NCI-H1417 (cell line): ENCODE measurements around the gene SRXN1.

ENCODE experiments used
- DNase-seq, 3 experiments: peaks; one replicate each; lab custom pipeline; 2025; lab: John Stamatoyannopoulos, UW

SRXN1 gene

DNA sequence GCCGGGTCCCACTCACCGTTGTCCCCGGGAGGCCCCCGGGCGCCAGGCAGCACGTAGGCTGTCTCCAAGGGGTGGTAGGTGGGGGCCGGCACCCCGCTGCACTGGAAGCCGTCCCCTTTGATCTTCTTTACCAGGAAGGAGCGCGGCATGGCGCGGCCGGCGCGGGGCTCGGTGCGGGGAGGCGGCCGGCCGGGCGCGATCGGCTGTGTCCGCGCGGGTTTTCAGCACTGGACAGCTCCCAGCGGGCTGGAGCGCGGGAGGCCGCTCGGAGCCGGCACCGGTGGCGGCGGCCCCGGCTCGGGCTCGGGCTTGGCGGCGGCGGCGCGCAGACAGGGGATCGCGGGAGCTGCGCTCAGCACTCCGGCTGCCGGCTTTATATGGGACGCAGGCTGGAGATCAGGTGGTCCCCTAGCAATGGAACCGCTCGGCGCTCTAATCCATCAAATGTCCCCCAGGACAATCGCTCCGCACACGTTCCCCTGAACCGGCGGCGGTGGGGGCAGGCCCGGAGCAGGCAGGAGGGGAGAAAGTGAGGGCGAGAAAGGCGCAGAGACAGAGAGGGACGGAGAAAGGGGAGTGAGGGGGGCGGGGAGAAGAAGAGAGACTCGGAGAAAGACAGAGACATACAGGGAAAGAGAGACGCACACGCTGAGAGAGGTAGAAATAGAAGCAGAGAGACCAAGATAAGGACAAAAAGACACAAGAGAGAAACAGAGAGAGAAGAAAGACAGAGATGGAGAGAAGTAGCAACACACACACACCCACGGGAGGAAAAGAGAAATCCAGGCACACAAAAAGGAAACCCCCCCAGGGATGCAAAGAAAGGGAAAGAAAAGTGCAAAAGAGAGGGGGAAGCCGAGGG, 22.7 kb upstream of the SRXN1 start, which contains the start of gene SCRT2:
TSS of gene SCRT2 (minus strand) at position 350 of the 862 bp plus-strand sequence. CDS start at position 149, 201 bp downstream.
- DNase-seq = peak in 2 of 3 experiments; percentile 60 to 72

DNA sequence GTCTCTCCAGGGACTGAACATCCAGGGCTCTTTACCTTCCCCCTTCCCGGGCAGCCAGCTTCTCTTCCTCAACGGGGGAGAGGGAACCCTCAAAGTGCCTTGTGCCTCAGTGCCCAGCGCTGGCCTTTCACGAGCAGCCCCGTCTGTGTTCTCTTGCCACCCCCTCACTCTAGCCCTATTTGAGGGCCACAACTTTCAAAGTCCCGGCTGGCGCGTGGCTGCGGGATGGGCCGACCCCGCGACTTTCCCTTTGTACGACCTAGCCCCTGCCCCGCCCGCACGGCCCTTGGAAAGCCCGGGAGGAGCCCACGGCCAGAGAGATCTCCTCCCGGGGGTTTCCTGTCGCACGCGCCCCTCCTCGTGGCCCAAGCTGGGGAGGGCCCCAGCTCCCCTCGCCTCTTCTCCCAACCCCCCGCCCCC, 22.0 kb upstream of the SRXN1 start:
- peak in 1 of 3 experiments; percentile 53 for DNase-seq

DNA sequence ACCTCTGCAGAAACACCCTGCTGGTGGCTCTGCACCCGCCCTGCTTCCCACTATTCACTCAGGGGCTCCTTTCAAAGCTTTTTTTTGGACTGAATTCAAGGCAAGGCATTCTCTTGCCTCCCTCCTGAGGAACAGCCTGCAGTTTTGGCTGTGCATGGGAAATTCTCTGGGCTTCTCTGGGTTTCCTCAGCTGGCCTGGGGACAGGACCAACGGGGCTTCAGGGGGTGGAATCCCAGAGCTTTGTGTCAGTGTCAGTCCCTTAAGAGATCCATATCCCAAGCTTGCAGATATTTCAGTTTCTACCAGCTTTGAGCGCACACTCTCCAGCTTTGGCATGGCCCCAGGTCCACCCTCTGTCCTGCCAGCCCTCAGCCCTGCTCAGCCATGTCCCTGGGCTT, 20.6 kb upstream of the SRXN1 start:
- DNase-seq = no peak

DNA sequence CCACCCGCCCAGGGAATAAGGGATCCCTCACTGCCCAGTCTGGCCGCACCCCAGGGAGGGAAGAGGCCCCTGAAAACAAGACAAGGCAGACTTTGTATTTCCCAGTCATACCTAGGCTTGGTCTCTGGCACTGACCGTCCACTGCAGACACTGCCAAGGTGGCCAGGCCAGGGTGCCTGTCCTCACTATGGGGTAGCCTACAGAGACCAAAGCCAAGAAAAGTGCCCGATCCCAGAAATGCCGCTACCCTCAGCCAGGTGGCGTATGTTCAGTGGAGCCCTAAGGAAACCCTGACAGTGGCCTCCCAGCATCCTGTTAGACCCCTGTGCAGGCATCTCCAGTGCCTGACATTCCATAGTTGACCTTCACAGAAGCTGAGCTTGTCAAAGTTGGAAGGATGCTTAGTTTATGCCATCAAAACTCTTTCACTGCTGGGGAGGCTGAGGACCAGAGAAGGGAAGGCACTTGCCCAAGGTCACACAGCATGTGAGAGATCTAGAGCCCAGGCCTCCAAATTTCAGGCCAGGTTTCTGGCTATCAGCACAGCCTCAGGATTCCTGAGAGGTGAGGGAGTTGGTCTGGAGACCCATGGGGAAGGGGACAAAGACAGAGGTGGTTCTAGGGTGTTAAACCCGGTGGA, 20.1 kb upstream of the SRXN1 start:
- peak in 1 of 3 experiments; percentile 53 for DNase-seq

DNA sequence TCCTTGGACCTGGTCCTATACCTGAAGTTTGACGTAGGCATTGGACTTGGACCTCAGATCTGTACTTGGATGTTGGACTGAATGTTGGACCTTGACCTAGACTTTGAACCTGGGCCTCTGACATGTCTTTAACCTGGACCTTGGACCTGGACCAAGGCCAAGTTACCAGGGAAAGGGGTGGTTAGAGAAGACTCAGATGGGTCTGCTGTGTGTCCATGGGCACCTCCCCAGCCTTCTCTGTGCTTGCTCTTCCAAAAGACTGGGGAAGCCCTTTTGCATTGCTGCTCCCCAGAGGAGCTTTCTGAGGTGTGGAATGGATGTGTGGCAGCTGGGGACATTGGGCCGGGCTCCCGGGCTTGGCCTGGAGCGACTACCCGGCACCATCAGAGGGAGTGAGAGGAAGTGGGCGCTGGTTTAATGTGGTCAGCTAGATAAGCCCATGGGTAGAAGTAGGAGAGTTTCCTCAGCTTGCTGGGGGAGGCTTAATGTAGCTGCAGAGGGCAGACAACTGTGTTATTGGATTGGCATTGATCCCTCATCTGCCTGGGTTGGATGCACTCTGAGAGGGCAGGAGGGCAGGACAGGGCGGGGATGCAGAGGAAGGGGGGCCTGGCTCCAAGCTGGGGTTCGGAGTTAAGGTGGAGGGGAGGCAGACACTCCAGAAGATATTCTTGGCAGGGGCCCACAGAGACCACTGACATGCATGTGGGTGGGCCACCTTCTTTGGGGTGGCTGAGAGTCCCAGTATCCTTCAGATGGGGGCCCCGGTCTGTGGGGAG, 18.4 kb upstream of the SRXN1 start:
- DNase-seq = no peak

DNA sequence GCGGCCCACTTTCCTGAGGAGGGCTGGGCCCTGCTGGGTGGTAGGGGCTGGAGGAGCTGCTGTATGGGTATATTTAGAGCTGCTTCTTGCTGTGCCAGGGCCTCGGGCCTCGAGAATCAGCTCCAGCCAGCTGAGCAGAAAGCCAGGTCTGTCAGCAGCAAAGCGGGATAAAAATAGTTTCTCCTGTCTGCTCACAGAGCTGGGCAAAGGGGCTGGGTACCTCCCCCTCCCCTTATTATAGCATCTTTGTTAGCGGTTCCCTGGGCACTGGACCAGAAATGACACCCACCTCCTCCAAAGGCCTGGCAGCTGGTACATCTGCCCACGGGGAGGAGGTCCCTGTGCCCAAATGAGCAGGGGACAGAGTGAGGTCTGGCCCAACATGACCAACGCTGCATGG, 16.6 kb upstream of the SRXN1 start:
- no peak for DNase-seq

DNA sequence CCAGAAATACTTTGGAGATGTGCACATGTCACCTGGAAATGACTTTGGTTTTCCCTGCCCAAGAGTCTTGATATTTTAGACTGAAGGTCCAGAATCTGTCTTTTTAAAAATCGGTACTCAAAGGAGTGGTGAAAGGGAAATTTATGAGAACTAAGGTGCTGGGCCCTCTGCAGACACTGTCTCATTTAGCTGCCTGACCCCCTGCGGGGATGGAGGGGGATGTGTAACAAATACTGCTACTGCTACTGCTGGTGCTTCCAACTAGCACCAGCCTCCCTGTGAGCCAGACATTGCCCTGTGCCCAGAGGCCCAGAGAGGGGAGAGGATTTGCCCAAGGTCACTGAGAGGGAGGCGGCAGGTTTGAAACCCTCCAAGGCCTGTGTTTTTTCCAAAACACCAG, 15.6 kb upstream of the SRXN1 start:
- no peak for DNase-seq

DNA sequence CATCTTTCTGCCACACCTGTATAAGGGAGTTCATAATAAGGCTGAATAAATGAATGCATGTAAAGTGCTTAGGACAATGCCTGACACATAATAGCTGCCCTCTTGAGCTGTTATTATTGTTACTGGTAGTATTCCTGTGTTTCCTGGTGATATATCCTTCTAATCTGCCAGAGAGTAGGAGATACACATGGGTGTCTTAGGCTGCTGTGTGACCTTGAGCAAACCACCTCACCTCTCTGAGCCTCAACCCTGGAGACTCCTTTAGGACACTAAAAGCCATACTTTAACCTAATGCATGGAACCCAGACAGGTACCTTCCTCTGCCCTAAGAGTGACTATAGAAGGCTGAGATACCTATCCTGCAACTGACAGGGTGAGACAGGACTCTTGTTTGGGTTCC, 15.1 kb upstream of the SRXN1 start:
- no peak for DNase-seq

DNA sequence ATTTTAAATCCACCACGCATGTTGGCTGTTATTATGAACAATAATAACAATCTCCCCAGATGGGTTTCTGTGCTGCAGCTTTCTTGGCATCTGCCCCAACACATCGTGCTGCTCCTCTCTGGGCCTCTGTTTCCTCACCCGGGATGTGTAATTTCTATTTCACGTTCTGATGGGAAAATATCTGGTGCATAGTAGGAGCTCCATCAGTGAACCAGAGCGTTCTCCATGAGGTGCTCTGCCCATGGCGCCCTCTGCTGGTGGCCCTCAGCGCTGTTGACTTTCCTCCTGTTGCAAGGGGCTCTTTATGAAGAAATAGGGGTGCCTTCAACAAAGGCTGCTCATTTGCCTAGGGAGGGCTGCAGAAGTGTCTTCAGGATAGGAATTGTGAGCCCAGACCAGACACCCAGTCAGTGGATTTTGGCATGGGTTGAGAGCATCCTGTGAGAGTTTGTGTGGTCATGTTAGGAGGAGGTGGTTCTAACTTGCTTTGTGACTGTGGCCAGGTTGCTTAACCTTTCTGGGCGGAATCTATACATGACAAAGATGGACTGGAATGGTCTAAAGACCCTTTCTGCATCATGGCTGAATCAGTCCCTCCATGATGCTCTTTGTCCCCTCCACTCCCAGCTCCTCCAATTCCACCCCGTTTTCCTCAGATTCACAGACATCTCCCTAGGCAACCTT, 14.5 kb upstream of the SRXN1 start:
- DNase-seq = peak in 2 of 3 experiments; percentile 22 to 27

DNA sequence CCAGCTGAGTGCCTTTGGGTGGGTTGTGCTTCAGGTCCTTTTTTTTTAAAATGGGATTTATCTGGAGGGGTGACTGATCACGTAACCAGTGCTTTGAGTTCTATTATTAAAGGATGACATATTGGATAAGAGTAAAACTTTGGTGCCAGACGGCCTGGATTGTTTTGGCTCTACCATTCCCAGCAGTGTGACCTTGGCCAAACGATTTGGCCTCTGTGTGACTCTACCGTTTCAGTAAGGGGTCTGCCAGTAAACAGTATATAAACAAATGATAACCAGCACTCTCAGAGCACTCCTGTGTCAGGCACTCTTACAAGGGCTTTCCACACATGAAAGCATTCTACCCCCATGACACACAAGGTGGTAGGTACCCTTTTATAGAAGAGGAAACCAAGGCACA, 13.9 kb upstream of the SRXN1 start:
- DNase-seq = no peak

DNA sequence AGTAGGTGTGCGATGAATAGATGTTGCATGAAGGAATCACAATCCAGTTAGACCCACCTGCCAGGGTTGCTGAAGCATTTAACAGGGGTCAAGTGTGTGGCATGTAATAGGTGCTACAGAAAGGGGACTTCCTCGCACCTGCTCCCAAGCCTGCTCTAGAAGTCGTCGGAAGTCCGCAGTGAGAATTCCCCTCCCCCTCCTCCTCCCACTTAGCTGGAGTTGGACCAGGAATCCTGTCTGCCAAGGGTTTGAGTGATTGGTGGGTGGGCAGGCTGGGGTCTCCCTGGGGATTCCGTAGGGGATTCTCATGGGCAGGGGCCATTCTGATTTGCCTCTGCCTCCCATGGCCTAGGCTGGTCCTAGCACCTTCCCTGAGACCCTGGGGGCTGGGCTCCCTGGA, 12.3 kb upstream of the SRXN1 start:
- peak in 1 of 3 experiments; percentile 36 for DNase-seq

DNA sequence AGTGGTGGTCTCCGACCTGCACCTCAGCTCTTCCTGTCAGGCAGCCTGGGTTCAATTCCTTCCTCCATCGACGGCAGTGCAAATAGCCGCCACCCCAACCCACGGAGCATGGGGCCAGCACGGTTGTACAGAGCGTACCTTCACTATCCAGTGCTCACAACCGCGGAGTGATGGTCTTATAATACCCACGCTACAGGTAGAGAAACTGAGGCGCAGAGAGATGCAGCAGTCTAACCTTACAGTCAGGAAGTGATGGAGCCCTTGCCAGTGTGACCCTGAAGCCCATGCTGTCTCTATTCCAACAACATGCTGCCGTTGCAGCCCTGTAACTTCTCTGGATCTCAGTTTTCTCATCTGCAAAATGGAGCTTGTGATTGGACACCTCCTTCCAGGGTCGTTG, 11.6 kb upstream of the SRXN1 start:
- DNase-seq = no peak

DNA sequence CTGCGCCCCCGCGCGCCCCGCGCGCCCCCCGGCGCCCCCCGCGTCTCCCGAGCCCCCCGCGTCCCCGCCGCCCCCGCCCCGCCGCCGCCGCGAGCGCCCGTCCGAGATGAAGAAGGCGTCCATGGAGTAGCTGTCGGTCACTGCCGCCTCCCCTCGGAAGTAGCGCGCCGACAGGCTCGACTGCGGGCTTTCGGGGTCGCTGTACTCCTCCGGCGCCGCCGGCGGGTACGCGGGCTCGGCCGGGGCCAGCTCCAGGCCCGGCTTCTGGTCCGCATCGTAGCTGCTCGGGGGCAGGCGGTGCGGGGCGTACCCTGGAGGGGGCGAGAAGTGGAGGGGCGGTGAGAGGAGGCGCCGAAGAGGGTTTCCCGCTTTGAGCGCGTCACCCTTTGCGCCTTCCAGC, 11.2 kb upstream of the SRXN1 start:
- no peak for DNase-seq

DNA sequence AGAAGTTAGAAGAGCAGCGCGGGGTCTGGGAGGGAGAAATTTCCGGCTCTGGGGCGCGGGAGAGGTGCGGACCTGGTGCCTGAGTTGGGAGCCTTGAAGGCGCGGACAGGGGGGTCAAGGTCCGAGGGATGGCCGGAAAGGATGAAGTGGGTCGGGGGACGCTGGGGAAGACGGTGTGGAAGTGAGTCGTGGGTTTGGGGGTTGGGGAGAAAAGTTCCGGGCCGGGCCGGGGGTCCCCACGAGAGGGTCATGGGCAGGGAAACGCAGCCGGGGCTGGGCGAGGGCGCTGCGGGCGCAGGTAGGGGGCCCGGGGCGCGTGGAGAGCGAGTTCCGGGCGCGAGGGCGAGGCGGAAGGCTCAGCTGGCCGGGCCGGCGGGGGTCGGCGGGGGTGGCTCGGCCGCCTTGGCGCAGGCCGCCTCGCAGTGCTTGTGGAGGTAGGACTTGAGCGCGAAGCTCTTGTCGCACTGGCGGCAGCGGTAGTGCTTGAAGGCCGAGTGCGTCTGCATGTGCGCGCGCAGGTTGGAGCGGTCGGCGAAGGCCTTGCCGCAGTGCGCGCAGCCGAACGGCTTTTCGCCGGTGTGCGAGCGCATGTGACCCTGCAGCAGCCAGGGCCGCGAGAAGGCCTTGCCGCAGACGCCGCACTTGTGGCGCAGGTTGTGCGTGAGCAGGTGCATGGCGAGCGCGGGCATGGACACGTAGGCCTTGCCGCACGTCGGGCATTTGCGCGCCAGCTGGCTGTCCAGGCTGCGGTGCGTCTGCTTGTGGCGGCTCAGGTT, 10.5 kb upstream of the SRXN1 start:
- DNase-seq = no peak

DNA sequence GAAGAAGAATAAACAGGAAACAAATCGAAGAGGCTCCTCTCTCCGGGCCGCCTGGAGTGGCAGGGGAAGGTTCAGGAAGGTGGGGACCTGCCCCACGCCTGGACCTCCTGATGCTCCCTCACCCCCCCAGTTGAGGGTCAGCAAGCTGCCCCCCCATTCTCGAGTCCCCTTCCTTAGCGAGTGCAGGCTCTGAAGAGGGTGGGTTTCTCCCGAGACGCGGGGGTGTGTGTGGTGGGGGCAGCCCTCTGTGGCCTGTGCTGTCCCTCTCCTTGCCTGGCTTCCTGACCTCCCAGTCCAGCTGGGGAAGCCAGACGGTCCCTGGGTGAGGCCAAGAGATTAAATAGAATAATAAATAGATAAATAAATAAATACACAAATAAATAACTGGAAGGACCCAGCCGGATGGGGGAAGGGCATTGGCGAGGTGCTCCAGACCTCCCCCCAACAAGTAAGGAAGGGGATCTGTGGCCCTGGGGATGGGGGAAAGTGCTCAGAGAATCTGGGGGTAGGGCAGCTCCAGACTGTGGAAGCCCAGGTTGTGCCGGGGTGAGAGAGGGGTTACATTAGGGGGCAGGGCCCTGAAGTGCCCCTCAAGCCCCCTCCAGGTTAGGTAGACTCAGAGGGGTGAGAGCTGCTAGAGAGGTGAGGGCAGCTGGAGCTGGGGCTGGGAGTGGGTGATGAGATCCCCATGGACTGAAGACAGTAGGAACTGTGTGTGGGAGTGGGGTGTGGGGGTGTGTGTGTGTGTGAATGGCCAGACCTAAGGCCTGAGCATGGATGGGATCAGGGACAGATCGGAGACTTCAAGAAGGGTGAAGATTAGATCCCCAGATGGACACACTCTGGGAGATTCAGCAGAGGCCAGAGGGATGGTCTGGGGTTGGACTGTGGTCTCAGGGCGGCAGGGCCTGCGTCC, 9.5 kb upstream of the SRXN1 start:
- DNase-seq = no peak

DNA sequence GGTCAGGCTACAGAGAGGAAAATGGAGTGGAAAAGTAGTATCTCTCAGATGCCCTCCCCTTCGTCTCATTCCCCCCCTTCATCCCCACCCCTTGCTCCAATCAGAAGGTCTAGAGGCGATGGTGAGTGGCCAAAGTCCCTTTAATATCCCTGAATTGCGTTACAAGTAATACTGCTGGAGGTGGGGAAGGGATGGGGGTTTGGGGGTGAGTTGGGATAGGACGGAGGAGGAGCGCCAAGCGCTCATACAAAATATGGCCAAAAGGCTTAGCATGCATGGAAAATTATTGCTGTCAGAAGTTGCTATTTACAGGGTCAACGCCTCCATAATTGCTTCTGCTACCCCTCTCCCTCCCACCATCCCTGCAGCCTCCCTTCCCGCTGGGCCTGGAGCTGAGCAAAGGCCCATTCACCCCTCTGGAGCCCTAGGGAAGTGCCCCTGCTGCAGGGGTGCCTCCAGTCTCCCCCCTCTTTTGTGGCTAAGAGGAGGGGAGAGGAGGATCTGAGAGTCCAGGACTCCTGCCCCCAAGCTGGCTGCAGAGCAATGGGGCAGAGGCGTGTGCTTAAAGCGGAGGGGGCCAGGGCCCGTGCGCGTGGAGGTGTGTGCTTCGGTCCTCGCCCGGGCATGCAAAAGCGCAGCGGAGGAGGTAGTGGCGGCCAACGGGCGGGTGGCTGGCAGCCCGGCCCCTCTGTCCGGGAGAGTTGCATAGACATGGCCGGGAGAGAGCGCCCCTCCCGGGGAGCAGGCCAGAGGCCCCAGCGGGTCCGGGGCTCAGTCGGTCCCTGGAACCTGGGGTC, 8.7 kb upstream of the SRXN1 start:
- DNase-seq = no peak

DNA sequence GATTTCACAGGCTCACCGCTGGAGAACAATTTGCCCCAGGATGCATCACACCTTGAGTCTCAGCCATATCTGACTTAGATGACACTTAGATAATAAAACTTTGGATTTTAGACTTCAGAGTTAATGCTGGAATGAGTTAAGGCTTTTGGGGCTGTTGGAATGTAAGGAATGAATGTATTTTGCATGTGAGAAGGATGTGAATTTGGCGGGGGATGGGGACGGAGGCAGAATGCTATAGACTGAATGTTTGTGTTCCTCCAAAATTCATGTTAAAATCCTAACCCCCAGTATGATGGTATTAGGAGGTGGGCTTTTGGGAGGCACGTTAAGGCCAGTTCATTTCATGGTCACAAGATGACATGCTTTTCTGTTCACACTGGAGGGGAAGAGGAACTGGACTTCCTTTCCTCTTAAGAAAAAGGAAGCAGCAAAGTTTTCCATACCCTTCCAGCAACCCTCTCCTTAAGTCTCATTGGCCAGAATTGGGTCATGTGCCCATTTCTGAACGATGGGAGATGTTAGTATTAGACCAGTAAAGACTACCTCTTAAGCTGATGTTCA, 5.8 kb upstream of the SRXN1 start:
- no peak for DNase-seq

DNA sequence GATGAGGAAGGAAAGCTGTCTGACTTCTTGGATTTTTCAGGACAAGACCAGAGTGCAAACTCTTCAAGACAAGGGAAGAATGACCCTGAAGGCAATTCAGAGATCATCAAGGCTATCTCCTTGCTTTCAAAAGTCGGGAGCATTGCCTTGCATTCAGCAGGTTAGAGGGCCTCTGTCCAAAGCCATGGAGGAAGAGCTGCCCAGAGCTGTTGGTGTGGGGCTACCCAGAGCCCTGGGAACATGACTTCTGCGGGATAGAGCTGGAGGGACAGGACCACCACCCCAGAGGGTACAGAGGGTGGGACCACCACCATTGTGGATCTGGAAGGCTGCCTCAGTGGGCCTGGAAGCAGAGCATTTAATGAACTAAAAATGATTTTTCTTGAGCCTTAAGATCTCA, 5.2 kb upstream of the SRXN1 start:
- DNase-seq = no peak
